Suppressor macrophage treated with lipopolysaccharide for 1 hour (primary cell): ENCODE measurements around the gene SLC8A1.
A peak's percentile ranks its signal among the peaks of the same experiment; 100 is the strongest.

Experiments used
- DNase-seq, 3 donors: peaks; one replicate each; pipeline ENCODE4 v3.0.0-alpha.2; 2020 to 2022

The SLC8A1 gene

DNA sequence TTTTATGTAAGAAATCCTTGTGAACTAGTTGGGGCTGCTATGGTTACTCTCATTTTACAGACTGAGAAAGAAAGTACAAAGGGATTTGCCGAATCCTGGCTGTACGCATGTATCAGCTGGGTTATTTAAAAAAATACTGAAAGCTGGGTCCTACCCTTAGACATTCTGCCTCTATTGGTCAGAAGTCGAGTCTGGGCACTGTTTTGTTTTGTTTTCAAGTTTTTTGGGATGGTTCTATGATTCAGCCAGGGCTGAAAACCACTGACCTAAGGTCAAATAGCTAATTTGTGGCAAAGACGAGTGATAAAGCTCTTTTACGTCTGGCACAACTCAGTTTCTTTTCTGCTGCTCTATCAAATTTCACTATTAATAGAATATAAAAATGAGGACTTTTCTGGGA, 5.9 kb upstream of the SLC8A1 start:
- no peak for DNase-seq

DNA sequence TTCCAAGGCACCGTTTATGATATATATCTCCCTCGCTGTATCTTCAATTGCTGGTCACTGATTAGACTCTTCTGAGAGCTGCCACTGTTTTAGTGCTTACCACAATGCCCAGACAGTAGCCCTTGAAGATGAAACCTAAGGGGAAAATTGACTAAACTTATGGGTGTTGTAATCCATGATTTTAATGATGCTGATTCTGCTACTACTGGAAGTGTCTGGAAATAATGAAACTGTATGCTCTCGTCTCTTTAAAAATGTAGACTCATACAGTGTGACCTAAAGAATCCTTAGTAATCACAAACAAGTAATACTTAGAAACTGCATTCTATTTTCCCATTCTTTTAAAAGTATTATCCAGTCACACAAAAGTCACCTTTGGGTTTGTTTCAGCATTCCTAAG, 5.5 kb upstream of the SLC8A1 start:
- DNase-seq: peak in 1 of 3 donors; percentile 53

DNA sequence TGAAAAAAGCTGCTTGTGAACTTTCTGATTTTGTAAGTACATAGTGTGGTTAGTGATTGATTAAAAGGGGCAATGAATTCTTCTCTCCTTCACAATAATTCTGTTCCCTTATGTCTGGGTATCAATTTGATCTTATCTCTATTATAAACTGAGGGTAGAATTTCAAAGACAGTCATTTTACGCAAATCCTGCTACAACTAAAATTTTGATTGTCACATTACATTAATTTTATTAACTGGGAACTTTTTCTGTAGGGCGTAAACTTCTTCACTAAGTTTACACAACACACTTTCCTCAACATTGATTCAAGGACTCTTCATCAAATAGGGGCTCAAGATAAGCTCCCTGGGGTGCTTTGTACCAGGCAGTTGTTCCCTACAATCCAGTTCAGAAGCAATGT, 5.0 kb upstream of the SLC8A1 start:
- DNase-seq: no peak

DNA sequence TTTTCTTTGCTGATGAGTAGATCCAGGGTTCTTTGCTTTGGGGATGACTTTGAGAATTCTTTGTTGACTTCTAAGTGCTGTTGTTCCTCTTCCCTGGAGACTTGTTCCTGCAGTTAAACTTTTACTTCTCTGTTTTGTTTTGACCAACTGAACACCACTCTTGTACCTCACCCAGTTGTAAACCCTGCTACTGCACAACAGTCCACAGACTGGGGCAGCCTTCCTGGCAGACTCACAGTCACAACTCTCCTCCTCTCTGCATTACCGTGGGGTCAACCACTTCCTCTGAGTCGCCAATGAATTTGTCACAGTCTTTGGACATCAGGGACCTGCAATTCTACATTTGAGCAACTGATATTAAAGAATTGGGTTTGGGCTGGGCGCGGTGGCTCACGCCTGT, 3.8 kb upstream of the SLC8A1 start:
- DNase-seq: peak; percentile 54 to 74 (median 69)

DNA sequence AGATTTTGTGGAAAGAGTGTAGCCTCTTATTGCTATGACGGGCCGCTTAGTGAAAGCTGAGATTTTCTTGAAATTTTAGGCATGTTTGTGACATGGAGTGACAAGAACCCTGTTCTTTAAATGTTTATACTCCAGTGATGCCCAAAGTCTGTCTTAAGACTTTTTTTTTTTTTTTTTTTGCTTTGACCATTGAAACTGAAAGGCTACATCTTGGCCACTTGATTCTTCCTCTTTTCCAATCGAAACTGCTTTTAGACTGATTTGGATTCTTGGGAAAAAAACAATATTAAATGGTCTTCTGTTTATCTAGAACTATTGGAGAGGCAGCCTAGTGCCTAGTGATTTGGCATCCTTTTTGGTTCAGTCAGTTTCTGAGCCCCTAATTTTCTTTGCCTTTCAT, 2.4 kb upstream of the SLC8A1 start:
- DNase-seq: peak; percentile 35 to 67 (median 50)

DNA sequence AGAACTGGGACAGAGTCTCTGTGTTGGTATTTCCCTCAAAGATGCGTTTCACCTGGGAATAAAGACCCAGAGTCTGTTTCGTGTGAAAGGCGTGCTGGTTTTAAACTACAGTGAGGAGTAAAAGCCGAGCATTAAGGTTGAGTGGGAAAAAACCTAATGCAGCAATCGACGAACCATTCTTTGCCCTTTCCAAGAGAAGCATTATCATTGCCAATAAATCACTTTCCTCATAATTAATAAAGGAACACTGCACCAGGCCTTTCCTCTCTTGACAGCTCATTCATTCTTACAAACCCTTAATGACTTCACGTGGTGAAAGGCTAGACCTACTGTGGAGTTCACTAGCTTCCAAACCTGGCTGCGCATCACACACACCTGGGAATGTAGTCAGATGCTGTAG, 896 bp upstream of the SLC8A1 start:
- DNase-seq: no peak

DNA sequence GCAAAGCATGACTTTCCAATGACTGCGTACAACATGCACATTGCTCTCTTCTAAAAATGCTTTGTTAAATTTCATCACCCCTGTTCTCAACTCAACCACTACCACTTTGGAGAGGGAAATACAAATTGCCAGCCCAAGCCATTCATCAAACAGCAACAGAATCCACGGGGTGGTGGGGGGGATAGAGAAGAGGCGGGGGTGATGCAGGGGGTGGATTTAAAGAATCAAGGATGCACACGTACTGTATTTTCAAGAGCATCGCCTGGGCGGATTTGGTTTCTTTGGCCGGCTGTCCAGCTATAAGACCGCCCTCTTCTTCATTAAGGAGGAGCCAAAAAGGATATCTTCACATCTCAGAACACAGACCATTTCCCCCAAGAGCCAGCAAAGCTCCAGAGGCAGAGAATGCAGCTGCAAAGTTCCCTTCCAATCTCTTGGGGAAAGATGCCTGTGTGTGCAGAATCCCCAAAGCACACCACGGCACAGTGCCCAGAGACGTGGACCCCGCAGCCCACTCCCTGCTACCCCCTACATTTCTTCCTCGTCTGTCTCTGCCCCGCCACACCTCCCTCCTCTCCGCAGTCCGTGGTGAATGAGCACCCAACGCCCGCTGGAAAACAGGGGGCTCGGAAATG, 977 bp downstream of the SLC8A1 start:
- DNase-seq: peak; percentile 60 to 70 (median 65)

DNA sequence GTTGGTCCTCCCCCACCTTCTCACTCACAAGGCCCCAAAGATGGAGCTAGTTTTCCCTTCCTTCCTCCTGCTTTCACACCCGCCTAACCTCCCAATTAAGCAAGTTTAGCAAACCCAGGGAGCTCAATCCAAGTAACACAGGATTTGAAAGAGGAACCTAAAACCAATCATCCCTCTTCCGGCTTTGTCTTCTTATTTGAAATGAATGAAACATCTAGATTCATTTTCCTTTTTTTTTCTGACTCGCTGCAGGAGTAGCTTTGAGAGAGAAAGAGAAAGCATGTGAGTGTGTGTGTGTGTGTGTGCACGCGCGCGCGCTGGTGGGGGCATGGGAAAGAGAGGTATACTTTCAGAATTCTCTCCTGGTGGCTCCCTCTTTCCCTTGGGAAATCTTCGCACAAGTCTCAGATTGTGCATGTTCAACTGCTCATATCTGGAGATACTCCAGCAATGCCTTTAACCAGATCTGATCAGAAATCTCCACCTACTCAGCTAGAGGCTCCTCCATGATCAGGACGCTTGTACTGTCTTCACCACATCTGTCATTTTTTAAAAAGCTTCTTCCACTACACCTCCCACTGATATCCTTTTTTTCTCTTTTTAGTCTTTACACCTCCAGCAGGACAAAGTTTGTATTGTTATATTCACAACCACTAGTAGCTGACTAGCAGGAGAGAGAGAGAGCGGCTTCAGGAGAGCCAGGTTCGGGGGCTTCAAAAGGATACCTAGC, 1.7 kb downstream of the SLC8A1 start:
- peak; percentile 75 to 93 (median 86) for DNase-seq

DNA sequence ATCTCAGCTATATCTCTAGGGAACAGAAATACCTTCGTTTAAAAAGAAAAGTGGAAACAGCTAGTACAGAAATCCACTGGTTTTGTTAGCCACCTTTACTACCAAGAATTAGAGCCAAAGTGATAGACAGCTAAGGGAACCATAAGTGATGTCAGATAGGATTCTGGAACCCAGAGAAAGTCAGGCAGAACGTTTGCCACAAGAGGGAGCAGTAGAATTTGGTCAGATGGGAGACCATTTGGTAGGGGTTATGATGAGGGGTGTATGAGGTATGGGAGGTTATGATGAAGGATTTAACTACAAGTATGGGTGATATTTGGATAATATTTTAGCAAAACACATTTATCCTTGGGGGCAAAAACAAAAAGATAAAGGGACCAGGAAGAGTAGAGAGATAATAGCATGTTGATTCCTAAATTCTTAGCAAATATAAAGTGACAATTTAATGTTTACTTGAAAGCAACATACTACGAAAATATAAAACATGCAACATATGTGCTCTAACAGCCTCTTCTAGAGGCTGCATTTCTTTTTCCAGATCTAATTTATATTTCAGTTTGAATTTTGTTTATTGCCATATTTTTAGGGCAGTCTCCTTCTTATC, 3.3 kb downstream of the SLC8A1 start:
- DNase-seq: peak; percentile 65 to 68 (median 66)

DNA sequence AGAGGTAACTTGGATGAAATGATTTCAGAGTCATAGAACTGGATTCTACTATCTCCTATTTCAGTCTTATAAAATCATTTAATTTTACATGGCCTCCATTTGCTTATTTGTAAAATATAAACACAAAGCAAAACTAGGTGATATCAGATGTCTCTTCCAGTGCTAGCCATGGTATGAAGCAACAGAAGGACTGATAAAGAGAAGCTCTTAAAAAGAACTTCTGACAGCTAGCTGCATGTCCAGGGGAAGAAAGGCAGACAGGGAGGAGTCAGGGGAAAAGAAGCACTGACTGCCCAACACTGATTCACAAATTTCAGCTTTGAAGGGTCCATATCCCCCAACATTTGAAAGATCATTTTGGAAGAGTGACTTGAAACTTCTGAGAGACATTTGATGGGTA, 6.4 kb downstream of the SLC8A1 start:
- no peak for DNase-seq

DNA sequence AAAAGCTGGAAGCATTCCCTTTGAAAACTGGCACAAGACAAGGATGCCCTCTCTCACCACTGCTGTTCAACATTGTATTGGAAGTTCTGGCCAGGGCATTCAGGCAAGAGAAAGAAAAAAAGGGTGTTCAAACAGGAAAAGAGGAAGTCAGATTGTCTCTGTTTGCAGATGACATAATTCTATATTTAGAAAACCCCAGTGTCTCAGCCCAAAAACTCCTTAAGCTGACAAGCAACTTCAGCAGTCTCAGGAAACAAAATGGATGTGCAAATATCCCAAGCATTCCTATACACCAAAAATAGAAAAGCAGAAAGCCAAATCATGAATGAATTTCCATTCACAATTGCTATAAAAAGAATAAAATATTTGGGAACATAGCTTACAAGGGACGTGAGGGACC, 11.1 kb downstream of the SLC8A1 start:
- DNase-seq: peak; percentile 59 to 84 (median 79)

DNA sequence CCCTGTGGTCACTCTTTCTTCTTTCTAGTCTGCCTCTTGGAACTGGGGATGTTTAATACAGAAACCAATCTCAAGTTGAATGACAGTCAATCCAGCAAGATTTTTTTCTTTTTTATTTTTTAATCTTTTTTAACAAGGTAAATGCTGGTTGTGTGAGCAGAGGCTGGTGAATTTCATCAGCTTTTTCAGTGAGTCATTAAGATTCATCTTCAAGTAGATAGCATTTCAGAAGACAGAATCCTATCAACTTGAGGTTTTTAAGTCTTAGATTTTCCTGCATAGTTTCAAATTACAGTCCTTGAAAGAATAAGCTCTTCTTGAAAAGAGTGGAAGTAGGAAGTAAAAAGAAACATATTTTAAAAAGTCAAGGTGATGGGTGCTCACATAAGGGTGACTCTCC, 12.4 kb downstream of the SLC8A1 start:
- peak in 1 of 3 donors; percentile 38 for DNase-seq

DNA sequence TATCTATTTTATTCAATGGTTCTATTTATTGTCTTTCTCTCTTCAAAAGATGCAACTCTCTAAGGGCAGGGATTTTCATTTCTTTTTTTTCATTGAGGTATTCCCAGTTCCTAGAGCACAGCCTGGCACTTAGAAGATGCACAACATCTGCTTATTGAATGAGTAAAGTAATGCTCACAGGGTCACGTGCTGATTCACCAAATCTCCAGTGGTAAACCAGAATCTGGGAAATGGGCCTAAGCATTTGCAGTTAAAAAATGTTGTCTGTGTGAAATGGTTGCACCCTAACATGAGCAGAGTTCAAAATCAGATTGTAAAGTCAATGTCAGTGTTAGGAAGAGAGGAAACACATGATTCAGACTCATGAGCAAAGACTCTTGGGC, 15.8 kb downstream of the SLC8A1 start:
- no peak for DNase-seq

DNA sequence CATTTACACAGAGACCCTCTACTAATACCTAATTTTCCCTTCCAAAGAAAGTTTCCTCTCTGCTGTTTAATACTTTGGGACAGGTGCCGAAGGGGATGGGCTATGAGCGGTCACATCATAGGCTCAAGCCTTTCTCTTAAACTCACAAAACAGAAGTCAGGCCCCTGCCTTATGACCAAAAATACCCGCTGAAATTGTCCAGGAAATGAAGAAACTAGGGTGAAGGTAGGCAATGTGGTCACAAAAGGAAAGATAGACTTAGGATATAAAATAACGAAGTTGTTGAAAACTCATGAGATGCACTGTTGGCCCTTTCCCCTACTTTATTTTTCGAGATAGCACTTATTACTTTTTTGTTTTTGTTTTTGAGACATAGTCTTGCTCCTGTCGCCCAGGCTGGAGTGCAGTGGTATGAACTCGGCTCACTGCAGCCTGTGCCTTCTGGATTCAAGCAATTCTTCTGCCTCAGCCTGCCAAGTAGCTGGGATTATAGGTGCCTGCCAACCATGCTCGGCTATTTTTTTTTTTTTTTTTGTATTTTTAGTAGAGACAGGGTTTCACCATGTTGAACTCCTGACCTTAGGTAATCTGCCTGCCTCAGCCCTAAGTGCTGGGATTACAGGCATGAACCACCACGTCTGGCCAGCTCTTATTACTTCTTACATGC, 16.3 kb downstream of the SLC8A1 start:
- DNase-seq: peak in 2 of 3 donors; percentile 31 to 49

DNA sequence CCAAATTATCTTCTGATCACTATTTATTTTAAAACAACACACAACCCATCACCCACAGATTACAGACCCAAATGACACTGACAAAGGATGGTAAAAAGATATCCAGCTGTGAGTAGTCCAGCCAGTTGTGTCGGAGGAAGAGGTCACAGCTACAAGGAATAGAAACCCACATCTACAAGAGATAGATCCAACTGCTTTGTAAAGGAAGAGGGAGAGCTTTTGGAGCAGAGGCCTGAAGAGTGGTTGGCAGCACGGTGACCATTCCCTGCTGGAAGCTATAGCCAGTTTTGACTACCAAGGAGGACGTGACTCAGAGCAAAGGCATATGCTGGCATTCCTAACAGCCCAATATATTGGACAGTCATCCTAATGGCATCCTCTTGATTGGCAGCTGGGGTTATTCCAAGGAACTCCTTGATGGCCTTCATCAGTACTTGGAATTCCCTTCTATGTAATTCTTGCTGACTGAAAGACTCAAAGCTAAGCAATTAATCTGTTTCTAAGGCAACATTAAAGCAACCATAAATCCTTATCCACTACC, 17.1 kb downstream of the SLC8A1 start:
- no peak for DNase-seq

DNA sequence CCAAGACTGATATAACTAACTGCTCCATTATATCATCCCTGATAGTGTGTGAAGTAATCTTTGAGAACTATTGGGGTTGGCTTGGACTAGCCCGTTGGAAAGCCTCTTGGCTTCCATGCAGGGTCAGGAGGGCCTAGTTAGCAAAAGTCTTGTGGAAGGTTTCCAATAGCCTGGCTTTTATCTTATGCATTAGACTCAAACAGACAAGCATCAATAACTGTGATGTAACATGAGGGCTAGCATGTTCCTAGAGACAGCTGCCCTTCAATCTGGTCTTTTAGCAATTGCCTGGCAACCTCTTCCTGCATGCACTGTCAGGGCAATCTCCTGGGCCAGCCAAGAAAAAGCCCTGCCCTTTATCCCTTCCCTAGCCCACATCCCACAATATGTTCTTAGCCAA, 18.2 kb downstream of the SLC8A1 start:
- DNase-seq: no peak

DNA sequence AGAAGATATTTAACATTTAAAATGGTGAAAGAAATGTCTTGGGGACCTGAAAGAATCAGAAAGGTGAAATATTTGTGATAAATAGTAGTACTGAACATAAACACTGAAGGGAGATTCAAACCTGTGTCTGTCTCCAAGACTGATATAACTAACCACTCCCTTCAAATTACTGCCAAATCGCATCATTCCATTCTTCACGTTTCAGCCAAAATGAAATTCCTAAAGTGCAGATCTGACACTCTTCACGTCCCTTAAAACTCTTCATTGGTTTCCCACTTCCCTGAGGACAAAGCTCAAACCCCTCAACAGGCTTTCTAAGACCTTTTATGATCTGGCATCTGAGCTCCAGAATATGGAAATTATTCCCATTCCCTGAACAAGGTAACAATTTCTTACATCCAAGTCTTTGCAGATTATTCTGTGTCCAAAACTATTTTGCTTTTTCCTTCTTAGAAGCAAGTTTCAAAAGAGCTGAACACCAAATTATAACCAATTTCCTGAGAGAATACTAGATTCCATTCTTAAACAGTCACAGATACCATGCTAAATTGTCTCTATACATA, 18.9 kb downstream of the SLC8A1 start:
- no peak for DNase-seq

DNA sequence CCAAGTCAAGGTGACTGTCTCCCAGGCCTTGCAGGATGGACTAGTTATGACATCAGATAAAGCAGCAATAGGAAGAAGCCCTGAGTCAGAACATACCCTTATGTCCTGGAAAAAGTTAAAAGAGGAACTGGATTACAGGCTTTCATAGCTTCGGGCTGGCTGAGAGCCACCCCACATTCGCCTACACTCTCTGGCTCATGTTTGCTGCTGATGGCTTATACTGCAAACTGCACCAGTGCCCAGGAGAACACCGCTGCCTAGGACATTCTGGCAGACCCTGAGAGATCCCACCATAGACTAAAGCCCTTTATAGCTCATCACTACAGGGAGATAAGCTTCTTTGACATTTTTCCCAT, 20.3 kb downstream of the SLC8A1 start:
- DNase-seq: peak; percentile 85 to 92 (median 91)

DNA sequence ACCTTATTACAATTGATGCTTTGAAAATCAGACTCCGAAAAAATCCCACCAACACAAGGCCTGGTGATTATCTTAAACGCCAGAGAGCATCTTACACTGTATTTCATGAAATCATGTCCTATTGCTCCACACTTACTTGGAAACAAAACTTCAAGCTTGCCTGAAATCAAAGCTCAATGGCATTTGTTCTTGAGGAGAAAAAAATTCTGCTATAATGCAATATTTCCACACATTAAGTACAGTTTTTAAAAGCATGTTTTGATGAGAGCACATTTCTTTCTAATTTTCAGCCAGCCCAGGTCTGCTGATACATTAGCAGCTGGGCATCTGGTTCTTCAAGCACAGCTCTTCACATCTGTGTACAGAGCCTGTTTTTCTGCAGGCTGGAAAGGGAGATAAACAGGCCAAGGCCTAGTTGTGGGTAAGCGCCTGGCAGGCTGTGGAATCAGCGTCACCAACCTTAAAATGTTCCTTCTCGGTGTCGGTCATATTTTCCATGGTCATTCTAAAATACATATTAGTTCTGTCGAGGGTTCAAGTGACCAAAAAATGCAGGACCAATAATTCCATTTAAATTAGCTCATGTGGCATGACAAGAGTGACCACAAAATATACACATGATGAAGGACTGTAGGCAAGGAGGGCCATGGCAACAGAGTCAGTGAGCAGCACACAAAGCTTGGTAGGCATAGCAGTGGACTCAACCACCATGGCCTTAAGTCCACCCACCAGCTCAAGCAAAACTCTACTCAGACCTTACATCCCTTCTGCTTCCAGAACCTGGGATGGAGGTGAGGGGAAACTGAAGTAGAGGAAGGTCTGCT, 20.9 kb downstream of the SLC8A1 start:
- DNase-seq: no peak

DNA sequence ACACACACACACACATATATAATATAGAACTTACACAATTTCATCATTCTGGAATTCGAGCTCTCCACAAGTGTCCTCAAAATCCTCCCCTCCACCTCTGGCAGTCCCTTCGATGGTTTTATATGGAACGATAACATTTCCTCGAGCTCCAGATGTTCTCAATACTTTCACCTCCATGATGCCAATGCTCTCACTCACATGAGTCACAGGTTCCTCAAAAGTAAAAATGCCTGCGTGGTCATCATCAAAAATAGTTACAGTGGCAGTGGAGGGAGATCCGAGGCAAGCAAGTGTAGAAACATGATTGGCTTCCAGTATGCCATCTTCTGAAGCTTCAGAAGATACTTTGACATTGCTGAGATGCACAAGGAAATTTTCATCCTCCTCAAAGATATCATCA, 23.5 kb downstream of the SLC8A1 start:
- peak; percentile 41 to 67 (median 63) for DNase-seq

DNA sequence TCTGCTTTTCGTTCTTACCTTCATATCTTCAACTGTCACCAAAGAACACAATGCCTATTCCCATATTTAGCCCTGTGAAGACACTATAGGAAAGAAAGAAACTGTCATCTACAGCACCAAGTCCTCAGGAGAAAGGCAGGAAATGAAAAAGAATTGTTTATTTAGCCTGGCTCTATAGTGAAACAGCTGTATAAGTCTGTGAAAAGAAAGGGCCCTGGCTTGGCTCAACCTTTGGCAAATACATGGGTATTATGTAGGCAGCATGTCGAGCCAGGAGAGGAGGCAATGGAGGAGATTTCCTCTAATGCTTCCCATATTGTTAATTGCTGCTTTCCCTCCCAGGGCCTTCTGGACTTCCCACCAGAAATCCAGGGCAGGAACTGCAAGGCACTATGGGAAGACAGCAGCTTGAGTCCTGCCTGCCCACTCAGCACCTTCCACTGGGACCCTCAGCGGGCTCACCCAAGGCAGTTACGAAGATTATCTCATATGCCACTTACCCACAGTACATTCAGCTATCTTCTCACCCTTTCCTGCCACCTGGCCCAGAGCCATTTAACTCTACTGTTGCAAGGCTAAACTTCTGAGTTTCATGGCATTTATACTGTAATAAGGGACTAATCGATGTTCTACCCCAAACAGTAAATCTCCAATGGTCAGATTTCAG, 30.1 kb downstream of the SLC8A1 start:
- DNase-seq: no peak

DNA sequence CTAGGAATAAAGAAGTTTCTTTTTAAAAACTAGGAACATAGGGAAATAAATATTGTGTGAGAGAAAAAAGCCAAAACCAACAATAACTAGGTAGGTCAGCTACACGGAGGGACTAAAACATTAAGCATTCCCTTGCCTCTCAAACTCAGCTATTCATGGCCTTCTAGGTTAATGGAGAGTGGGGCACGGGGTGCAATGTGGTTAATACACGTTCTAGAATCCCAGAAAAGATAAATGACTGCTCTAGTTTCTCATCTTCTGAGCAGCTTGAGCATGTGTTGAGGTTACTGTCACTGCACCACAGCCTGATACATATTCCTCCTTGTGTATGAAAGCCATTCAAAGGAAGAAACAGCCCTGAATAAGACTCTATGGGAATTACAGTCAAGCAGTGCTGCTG, 31.4 kb downstream of the SLC8A1 start:
- no peak for DNase-seq
